AG08395 (cell line): ENCODE data around the gene SAT2.
"Not testable (repeated sequence)": the region's sequence is repeated elsewhere in the genome, so short reads cannot be mapped to it uniquely, and the experiment has no call there.

ENCODE experiments used
- DNase-seq: peaks from one replicate; pipeline ENCODE4 v3.0.0; 2012; ENCODE audit warnings: mixed read lengths, low spot score

SAT2 gene

DNA sequence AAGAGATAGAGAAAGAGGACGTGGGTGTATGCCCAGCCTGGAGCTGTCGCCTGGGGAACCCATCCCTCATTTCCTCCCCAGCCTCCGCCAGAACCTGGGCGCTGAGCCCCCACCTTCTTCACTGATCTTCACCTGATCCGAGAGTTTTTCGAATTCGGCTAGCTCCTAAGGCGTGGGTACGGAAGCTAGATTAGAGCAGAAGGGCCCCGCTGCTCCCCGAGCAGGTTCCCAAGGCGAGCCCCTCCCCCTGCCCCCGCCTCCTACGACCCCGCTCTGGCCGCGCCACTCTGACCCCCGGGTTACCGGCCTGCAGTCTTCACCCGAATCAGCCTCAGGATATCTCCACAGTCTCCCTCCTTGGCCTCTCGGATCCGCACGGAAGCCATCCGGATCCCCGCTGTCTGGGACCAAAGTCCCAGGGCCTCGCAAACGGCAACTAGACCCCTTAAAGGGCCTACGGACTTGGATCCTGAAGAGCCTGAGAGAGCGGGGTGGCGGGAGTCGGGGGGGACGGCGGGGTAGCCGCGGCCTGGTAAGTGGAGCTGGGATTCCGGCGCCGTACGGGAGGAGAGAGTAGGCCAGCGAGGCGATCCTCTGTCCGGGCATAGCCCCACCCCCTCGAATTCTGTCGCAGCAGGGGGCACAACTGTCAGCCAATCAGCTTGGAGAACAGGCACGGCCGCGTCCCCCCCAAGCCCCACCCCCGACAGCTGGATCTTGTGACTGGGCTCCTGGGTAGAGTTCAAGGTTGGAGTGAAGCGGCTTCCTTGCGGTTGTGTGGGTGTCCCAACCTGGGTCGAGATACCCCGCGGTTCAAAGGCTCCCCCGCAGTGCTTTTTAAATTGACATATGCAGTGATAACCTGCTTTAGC is at the start of gene SAT2:
SAT2 (minus strand) TSS at position 572 of the 872 bp plus-strand sequence; CDS start at position 386, 186 bp downstream.
- DNase-seq = peak; percentile 100

DNA sequence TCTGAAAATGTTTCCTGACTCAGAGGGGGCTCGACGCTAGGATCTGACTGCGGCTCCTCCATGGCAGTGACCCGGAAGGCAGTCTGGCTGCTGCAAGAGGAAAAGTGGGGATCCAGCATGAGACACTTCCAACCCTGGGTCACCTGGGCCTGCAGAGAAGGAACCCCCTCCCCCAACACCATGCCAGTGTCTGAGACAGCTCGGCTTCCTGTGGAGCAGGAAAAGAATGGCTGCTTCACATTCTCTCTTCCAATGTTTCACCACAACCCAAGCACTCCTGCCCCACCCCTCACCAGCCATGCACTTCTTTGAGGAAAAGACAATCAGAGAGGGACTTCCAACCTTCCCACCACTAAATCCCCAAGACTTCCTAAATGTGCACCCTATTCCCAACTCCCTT is 48.9 kb upstream of the SAT2 start:
- DNase-seq = no peak

DNA sequence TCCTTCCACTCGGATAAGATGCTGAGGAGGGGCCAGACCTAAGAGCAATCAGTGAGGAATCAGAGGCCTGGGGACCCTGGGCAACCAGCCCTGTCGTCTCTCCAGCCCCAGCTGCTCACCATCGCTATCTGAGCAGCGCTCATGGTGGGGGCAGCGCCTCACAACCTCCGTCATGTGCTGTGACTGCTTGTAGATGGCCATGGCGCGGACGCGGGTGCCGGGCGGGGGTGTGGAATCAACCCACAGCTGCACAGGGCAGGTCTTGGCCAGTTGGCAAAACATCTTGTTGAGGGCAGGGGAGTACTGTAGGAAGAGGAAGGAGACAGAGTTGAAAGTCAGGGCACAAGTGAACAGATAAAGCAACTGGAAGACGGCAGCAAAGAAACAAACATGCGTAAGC is 47.3 kb upstream of the SAT2 start:
- no peak for DNase-seq

DNA sequence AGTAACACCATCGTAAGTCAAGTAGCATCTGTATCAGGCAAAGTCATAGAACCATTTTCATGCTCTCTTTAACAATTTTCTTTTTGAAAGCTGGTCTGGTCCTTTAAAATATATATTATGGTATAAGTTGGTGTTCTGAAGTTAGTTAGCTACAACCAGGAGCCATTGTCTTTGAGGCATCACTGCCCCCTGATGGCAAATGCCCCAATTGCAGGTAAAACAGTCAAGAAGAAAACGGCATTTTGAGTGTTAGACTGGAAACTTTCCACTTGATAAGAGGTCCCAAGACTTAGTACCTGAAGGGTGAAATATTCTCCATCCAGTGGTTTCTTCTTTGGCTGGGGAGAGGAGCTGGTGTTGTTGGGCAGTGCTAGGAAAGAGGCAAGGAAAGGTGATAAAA is 45.6 kb upstream of the SAT2 start:
- no peak for DNase-seq

DNA sequence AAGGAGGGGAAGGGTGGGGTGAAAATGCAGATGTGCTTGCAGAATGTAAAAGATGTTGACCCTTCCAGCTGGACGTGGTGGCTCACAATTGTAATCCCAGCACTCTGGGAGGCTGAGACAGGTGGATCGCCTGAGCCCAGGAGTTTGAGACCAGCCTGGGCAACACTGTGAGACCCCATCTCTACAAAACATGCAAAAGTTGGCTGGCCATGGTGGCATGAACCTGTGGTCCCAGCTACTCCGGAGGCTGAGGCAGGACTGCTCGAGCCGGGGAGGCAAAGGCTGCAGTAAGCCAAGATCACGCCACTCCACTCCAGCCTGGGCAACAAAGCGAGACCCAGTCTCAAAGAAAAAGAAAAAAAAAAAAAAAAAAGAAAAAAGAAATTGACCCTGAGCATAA is 40.9 kb upstream of the SAT2 start:
- DNase-seq = no peak

DNA sequence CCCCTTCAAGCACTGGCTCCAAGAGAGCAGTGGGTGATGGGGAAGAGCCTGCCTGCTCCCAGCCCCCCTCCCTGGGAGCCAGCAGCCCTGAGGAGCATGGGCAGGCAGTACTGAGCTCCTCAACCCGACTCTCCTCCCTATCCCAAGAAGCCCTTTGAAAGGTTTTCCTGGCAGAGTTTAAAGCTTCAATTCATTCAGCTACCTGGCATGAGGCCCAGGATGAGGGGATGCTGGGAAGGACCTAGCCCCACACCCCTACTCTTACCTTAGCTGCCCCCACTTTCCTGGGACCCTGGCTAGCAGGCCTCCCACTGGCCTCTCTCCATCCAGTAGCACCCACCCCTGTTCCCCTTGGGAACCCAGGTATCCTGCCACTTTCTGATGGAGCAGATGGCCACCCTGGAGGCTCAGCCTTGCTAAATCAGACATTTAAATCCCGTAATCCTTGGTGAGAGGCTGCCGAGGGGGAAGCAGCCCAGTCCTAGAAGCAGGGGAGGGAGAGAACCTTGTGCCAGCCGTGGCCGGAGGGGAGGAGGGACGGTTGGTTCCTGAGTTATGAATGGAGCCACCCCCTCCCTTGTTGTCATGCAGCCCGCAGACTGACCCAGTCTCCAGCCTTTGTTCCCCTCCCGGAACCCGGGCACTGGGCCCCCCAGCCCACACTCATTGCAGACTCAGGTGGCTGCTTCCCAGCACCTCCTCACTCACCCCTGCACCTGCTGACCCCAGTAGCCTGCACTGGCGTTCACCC is 40.2 kb upstream of the SAT2 start:
- no peak for DNase-seq

DNA sequence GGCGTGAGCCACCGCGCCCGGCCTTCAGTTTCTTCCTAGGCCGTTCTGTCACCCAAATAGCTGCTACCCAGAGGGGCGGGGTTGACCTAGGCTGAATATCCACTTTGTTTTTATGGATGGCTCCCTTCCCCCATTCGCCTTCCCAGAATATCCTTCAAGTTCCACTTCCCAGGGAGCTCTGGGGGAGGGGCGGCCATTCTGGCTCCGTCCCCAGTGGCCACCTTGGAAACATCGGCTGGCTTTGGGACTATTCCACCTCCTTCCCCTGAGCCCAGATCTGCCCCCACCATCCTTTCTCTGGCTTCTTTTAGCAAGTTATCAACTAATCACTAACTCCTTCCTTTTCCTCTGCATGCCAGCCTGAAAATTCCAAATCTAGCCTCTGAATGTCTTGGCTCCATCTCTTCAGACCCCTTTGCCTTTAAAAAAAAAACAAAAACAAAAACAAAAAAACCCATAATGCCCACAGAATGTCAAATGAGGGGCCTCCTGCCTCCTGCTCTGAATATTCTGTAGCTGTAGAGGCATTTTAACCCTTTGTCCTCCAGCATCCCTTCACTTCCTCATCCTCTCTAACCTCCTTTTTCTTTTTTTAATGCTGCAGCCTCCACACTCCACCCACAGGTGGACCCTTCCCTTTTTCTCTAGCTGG is 29.5 kb upstream of the SAT2 start:
- no peak for DNase-seq

DNA sequence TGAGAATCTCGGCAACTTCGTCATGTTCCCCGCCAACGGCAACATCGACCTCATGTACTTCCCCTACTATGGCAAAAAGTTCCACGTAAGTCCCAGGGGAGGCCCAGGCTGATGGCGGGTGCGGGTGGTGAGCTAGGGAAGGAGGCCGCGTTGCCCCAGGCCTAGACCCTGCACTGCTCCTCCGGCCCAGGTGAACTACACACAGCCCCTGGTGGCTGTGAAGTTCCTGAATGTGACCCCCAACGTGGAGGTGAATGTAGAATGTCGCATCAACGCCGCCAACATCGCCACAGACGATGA is 27.9 kb upstream of the SAT2 start:
- DNase-seq = no peak

DNA sequence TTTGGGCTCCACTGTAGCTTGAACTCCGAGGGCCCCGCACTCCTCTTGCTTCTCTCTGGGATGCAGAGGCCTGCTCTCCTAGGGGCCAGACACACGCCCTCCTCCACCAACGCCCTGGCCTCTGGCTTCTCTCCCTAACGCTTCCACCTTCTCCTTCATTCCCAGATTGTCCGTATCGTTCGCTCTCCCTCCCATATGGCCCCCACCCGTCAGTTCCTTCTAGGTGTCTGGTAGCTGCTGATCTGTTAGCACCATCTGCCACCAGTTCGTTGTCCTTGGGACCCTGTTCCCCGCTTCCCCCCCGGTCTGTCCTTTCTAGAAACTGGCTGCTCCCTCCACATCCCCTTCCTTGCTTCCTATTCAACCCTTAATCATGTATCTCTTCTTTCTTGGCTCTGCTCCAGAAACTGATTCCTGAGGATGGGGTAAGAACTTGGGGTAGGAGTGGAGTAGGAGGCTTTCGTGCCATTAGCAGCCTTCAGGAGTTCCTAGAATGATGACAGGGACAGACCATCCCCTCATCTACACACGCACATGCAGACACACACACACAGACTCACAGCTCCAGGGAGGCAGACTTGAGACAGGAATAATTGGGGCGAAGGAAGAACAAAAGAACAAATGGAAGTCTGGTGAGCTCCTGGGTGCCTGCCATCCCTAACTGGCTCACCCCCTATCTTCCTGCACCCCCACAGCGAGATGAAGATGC is 27.4 kb upstream of the SAT2 start:
- DNase-seq = no peak

DNA sequence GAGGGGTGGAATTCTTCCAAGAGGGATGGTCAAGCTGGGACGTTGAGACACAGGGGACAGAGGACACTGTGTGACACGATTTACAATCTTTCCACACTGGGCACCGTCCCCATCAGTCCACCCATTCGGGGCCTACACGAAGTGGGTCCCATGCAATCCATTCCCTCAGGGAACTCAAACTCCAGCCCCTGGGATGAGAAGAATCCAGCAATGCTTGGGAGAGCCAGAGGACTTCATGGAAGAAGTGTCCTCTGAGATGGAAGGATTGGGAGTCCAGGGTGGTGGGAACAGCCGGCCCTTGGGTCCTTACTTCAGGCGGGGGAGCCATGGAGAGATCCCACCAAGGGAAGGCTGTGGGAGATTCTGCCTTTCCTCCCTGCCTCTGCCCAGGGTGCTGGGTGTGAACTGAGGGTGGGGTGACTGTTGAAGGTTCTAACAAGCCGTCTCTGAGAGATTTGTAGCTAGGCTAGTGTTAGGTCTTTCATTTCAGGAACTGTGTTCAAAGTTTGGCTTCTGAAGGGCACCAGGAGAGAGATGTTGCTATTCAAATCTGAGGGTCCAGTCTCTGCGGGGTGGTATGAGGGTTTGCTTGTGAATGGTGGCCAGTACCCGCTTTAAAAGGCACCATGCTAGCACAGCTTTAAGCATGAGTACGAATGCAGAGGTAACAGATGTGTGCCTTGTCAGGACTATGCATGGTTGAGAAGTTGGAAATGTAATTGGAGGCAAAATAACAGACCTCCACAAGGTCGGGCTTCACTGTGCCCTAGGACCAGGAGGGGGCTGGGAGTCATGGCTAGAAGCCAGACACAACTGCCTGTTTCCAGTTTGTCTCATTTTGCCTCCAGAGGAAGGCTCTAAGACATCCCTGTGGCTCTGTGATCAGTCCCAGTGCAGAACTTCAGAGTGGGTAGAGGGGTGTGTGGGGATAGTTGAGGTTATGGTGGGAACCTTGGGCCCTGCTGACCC is 25.1 kb upstream of the SAT2 start:
- DNase-seq = no peak

DNA sequence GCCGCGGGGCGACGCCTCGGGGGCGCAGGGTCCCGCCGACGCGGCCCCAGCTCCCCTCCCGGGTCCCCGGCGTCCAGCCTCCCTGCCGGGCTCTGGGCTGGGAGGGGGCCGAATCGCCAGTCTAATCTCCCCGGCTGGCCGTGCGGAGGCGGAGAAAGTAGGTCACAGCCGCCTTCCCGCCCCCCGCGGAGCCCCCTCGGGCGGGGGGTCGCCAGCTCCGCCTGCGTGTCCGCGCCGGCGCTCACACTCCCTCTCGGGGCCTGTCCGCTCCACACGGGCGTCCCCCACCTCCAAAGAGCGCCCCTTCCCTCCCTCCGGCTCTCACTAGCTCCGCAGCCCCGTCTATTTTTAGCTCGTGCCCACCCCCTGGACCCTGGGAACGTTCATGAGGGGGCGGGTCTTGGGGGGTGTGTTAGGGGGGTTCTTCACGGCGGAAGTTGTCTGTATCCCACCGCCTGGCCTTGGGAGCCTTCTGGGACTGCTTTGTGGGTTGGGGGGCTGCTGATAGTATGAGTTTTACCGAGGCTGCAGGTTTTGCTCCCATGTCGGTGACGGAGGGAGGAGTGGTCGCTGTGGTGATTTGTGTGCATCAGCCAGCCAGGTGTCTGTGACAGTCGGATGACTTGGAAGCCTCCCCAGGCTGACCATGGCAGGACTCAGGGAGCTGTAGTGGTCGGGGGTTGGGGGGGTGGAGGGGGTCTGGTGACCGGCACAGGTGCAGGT is 24.2 kb upstream of the SAT2 start:
- no peak for DNase-seq

DNA sequence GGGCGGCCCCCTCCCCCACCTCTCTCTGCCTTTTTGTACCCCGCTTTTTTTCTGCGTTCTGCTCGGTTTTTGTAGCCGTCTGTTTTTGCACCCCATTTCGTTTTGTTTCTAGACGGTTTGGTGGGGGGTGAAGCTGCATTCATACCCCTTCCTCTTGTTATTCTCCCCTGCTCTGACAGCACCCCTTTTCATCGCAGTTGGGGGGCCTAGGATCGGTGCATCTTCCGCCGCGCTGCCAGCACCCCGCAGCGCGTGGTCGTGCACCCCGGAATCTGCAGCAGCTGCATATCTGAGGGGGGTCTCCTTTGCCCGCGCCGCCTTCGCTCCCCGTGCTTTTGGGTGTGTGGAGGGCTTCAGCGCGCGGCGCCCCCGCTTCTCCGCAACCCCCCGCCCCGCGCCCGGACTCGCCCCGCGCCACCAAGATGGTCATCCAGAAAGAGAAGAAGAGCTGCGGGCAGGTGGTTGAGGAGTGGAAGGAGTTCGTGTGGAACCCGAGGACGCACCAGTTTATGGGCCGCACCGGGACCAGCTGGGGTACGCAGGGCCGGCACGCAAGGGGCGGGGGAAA is 23.6 kb upstream of the SAT2 start:
- no peak for DNase-seq

DNA sequence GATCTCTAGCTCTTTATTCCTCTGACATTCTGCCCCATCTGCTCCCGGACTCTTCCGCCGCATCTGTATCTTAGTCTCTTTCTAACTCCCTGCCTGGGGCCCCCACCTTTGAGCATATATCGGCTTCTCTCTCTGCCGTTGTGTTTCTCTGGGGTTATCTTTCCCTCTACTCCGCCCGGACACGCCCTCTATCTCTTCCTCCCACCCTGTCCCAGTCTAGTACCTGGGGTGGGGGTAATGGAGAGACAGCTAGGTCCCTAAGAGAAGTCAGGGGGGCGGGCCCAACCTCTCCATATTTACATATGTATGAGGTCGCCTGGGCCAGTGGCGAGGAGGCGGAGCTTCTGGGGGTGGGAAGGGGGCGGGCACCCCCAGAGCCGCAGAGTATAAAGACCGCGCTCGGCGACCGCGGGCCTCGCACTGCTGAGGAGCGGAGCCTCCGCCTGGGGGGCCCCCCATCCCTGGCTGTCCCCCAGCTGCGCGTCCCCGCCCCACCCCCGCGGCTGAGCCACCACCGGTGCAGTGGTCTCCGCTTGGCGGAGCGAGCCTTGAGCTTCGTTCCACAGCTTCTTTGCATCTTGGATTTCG is 23.0 kb upstream of the SAT2 start, which contains the start of gene ATP1B2:
ATP1B2 (plus strand) TSS at position 418 of the 588 bp plus-strand sequence. CDS start 593 bp downstream, outside the sequence.
- peak; percentile 47 for DNase-seq

DNA sequence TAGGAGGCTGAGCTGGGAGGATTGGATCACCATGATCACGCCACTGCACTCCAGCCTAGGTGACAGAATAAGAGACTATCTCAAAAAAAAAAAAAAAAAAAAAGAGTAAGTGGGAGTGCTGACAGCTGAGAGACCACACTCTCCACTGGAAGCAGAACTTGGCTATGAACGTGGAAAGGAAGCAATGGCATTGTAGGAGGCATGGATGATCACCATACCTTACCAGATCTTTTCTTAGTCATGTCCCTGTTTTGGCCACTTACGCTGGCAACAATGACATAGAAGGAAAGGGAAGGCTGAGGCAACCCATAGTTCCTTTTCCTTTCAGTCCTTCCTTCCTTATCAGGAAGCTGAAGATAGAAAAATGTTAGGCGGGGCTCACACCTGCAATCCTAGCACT is 19.4 kb upstream of the SAT2 start:
- no peak for DNase-seq

DNA sequence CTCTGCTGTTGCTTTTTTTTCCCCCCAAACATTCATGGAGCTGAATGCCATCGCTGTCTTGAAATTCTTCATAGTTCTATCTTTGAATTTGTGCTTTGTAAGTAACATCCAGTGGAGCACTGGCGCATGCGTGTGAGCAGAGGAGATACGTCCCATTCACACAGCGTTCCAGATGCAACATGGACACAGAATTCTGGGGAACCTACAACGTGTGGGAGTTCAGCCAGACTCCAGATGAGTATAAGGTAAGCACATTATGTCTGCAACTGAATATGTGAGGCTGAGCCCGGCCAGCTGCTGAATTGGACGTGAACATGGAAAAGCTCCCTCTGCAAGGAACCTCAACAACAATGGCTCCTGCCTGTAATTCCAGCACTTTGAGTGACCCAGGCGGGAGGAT is 18.8 kb upstream of the SAT2 start:
- DNase-seq = no peak

DNA sequence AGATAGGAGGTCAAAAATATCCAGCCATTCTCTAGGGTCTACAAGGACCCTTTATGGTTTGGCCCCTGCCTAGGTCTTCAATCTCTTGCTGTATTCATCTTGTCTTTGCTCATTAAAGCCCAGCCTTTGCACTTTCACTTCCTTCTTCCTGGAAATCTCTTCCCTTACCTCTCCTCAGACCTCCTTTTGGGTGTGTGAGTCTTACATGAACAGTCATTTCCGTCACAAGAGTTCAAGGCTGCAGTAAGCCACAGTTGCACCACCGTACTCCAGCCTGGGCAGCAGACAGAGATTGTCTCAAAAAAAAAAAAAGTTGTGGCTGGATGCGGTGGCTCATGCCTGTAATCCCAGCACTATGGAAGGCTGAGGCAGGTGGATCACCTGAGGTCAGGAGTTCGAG is 17.2 kb upstream of the SAT2 start:
- DNase-seq = no peak

DNA sequence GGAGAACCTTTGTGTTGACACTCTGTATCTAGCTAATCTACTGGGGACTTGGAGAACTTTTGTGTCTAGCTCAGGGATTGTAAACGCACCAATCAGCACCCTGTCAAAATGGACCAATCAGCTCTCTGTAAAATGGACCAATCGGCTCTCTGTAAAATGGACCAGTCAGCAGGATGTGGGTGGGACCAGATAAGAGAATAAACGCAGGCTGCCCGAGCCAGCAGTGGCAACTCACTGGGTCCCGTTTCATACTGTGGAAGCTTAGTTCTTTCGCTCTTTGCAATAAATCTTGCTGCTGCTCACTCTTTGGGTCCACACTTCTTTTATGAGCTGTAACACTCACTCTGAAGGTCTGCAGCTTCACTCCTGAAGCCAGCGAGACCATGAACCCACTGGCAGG is 14.0 kb upstream of the SAT2 start:
- not testable (repeated sequence) for DNase-seq

DNA sequence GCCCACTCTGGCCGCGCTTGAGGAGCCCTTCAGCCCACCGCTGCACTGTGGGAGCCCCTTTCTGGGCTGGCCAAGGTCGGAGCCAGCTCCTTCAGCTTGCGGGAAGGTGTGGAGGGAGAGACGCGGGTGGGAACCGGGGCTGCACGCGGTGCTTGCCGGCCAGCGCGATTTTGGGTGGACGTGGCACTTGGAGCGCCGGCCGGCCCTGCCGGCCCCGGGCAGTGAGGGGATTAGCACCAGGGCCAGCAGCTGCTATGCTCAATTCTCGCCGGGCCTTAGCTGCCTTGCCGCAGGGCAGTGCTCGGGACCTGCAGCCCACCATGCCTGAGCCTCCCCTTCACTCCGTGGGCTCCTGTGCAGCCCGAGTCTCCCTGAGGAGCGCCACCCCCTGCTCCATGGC is 13.2 kb upstream of the SAT2 start:
- DNase-seq = no peak

DNA sequence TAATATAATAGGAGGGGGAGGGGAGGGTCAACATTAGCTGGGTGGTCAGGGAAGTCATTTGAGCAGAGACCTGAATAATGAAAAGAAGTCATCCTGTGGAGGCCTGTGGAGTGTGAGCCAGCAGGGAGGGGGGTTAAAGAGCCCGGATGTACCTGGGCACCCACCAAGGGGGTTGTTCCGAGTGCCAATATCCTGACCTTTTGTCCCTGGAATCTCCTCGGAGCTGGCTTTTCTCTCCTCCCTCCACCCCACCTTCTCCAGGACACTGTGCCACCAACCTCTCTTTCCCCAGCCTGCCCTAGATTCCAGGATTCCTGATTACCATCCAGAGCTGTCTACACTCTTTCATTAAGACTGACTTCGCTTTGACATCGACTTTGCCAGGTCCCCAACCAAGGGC is 8.5 kb upstream of the SAT2 start:
- DNase-seq = no peak

DNA sequence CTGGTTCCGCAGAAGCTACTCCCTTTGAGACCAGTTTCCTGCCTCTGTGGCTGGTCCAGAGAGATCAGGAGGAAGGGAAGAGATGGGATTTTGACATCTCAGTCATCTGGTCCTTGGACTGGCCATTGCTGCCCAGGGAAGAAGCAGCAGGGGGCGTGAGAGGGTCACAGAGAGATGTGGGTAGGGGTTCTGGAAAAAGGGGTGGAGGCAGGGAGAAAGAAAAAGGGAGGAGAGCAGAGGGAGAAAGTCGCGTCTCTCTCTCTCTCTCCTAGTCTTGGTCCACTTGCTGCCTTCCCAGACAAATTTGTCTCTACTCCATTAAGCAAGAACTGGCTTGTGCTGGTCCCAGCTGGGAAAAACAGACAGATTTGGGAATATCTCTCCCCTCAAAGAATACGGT is 6.8 kb upstream of the SAT2 start:
- DNase-seq = peak; percentile 55
